Fibroblast of lung (primary cell): Measurements from ENCODE around the gene TPPP3. TPM values are rescaled to one million over a fixed set of nuclear protein-coding genes. Genes with fewer than 3 reads are reported as not detected.

Experiments
- DNase-seq, 2 donors: peaks; one replicate each; pipeline versions ENCODE4 v3.0.0 to v3.0.0-alpha.2; 2010; ENCODE audit warnings: low read depth in 2 of 2
- H2AFZ ChIP-seq: 2 replicates; pipeline ENCODE4 v1.5.1; 2012; ENCODE audit warnings: low read length, control low read depth, inconsistent platforms
- H3K27ac ChIP-seq: 2 replicates; pipeline ENCODE4 v1.5.1; 2011; ENCODE audit warnings: low read length, control low read depth; ENCODE audit not compliant: insufficient read depth
- H3K27me3 ChIP-seq: 2 replicates; pipeline ENCODE4 v1.5.1; 2011; ENCODE audit warnings: mild to moderate bottlenecking, low read length; ENCODE audit not compliant: control insufficient read depth, insufficient read depth
- H3K36me3 ChIP-seq: 2 replicates; pipeline ENCODE4 v1.5.1; 2011; ENCODE audit warnings: low read length; ENCODE audit not compliant: control insufficient read depth, insufficient read depth
- H3K4me1 ChIP-seq: 2 replicates; pipeline ENCODE4 v1.5.1; 2011; ENCODE audit warnings: low read length; ENCODE audit not compliant: control insufficient read depth, insufficient read depth; ENCODE audit errors: extremely low read depth
- H3K4me2 ChIP-seq: 2 replicates; pipeline ENCODE4 v1.5.1; 2011; ENCODE audit warnings: low read length, control low read depth; ENCODE audit not compliant: insufficient read depth; ENCODE audit errors: extremely low read depth
- H3K4me3 ChIP-seq, 4 experiments: fragments of 200-600 bp in 1 of 4; sonication (generic) in 1 of 4; replicated peaks in 1 of 4; 2 replicates each; pipeline ENCODE4 v1.5.1; 2011 to 2016; ENCODE audit warnings: low read length in 4 of 4, low read depth in 3 of 4, mild to moderate bottlenecking in 3 of 4, control low read depth in 2 of 4, inconsistent platforms in 1 of 4, mixed read lengths in 1 of 4; ENCODE audit not compliant: insufficient read depth in 1 of 4; ENCODE audit errors: control extremely low read depth in 1 of 4
- H3K79me2 ChIP-seq: 2 replicates; pipeline ENCODE4 v1.5.1; 2012; ENCODE audit warnings: mild to moderate bottlenecking, low read length, inconsistent platforms; ENCODE audit not compliant: control insufficient read depth, insufficient read depth
- H3K9ac ChIP-seq: 2 replicates; pipeline ENCODE4 v1.5.1; 2011; ENCODE audit warnings: mild to moderate bottlenecking, low read length, control low read depth; ENCODE audit not compliant: insufficient read depth
- H3K9me3 ChIP-seq: 2 replicates; pipeline ENCODE4 v1.5.1; 2012; ENCODE audit warnings: low read depth, low read length; ENCODE audit not compliant: control insufficient read depth, insufficient read depth
- H4K20me1 ChIP-seq: 2 replicates; pipeline ENCODE4 v1.5.1; 2011; ENCODE audit warnings: low read length; ENCODE audit not compliant: control insufficient read depth, insufficient read depth; ENCODE audit errors: extremely low read depth
- EZH2 ChIP-seq: IDR thresholded peaks from 2 replicates; pipeline ENCODE4 v1.5.1; 2012; ENCODE audit warnings: low read length, control low read depth, mild to moderate bottlenecking; ENCODE audit errors: missing control alignments
- polyA plus RNA-seq, 2 donors: library from polyadenylated mRNA; depleted of rRNA in 1 of 2; stranded (reverse) in 1 of 2; unstranded in 1 of 2; fragments of >200 nt; gene quantifications; 2 replicates each; pipeline ENCODE4 v1.2.1, GENCODE V29; 2011 to 2012; ENCODE audit warnings: missing spikeins in 1 of 2
- total RNA-seq: library from RNA; depleted of rRNA; stranded (reverse); fragments of >200 nt; gene quantifications from 2 replicates; pipeline ENCODE4 v1.2.1, GENCODE V29; 2014
- TF ChIP-seq, protein P1 (sequence below), 2 donors: IDR thresholded peaks in 1 of 2; conservative IDR thresholded peaks in 1 of 2; 1 replicate in 1 of 2; 2 replicates in 1 of 2; pipeline ENCODE4 v1.5.1; 2011 to 2012; ENCODE audit warnings: low read length in 2 of 2, control low read depth in 1 of 2, inconsistent platforms in 1 of 2, low read depth in 1 of 2, mild to moderate bottlenecking in 1 of 2

TPPP3 gene
- total and polyA plus RNA-seq, 2 donors (not counting 1 experiment from before 2014, with no cell fraction given): 2.9 to 3.8 TPM

DNA sequence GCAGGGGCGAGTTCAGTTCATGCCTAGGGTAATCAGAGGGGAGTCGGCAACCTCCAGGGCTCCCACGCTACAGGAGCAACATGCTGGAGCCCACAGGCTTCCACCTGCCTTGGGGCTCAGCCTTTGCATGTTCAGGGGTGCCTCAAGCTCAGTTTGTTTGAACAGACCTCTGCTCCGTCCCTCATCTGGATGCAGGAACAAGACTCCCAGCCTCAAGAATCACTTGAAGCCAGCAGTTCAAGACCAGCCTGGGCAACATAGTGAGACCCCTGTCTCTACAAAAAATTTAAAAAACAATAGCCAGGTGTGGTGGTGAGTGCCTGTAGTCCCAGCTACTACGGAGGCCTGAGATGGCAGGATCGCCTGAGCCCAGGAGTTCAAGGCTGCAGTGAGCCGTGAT, 32.7 kb upstream of the TPPP3 start:
- no peaks in the 10 kb centered on the region for H3K9me3 ChIP-seq
- no peaks in the 10 kb centered on the region for H3K79me2 ChIP-seq
- TF ChIP-seq, protein P1, sequence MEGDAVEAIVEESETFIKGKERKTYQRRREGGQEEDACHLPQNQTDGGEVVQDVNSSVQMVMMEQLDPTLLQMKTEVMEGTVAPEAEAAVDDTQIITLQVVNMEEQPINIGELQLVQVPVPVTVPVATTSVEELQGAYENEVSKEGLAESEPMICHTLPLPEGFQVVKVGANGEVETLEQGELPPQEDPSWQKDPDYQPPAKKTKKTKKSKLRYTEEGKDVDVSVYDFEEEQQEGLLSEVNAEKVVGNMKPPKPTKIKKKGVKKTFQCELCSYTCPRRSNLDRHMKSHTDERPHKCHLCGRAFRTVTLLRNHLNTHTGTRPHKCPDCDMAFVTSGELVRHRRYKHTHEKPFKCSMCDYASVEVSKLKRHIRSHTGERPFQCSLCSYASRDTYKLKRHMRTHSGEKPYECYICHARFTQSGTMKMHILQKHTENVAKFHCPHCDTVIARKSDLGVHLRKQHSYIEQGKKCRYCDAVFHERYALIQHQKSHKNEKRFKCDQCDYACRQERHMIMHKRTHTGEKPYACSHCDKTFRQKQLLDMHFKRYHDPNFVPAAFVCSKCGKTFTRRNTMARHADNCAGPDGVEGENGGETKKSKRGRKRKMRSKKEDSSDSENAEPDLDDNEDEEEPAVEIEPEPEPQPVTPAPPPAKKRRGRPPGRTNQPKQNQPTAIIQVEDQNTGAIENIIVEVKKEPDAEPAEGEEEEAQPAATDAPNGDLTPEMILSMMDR (conservative IDR thresholded peaks at IDR 0.05 in 1 of 2, IDR thresholded peaks at IDR 0.05 in 1 of 2; ENCODE audit: low read depth in 1 of 2, low read length in 2 of 2): no peak
- TF ChIP-seq EZH2: peak; percentile 12
- no peak overlapping the region for H2AFZ ChIP-seq
- no peaks in the 10 kb centered on the region for H3K36me3 ChIP-seq
- H3K27ac ChIP-seq: no peak overlapping the region
- no peaks in the 10 kb centered on the region for H3K4me1 ChIP-seq
- H3K9ac ChIP-seq: no peak overlapping the region
- H3K4me2 ChIP-seq: no peak overlapping the region
- no peak for DNase-seq
- peaks cover 34% of the 10 kb centered on the region for H3K27me3 ChIP-seq
- H3K4me3 ChIP-seq: no peak overlapping the region
- no peaks in the 10 kb centered on the region for H4K20me1 ChIP-seq

DNA sequence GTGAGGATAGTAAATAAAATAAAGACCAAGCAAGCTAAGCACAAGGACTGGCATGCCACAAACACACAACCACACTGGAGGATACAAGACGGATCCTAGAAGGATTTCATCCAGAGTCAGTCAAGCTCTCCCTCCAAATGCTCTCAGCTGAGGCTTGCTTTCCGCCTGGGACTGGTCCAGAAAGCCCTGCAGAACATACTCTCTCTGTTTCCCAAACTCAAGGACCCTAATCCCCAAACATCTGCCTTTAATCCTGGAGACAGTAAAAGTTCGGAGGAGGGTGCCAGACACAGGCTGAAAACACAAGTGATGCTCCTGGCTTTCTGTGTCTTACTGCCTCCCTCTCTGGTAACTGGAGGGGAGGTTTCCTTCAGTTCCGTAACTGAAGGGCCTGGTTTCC, 32.3 kb upstream of the TPPP3 start:
- Histone ChIP-seq H3K4me2 (no peak overlapping the region), H3K9ac (no peak overlapping the region)
- TF ChIP-seq, protein P1 (conservative IDR thresholded peaks at IDR 0.05 in 1 of 2, IDR thresholded peaks at IDR 0.05 in 1 of 2; ENCODE audit: low read depth in 1 of 2, low read length in 2 of 2): no peak
- peak; percentile 28 for TF ChIP-seq EZH2

DNA sequence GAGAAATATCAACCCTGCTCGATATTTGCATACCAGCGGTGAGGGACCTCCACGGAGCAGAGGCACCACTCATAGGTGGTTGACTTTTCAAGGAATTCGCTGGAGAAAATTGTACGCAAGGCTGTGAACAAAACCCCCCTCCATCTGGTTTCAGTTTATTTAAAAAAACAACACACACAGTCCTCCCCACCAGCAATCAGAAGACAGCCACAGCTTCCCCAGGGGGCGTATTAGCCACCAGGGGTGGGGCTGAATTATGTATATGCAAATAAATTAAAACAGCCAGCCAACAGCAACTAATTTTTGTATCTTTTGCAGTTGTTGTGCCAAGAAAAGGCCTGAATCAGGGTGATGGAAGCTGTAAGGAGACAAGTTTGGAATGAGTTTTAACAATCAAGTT, 31.8 kb upstream of the TPPP3 start:
- H3K27me3 ChIP-seq: peaks cover 27% of the 10 kb centered on the region
- H3K36me3 ChIP-seq: no peaks in the 10 kb centered on the region
- H3K9me3 ChIP-seq: no peaks in the 10 kb centered on the region
- H3K9ac ChIP-seq: no peak overlapping the region
- H4K20me1 ChIP-seq: no peaks in the 10 kb centered on the region
- no peaks in the 10 kb centered on the region for H3K79me2 ChIP-seq
- no peak overlapping the region for H3K27ac ChIP-seq
- H3K4me2 ChIP-seq: no peak overlapping the region
- DNase-seq: no peak
- H3K4me3 ChIP-seq: no peak overlapping the region
- no peaks in the 10 kb centered on the region for H3K4me1 ChIP-seq
- TF ChIP-seq EZH2: no peak
- TF ChIP-seq, protein P1 (conservative IDR thresholded peaks at IDR 0.05 in 1 of 2, IDR thresholded peaks at IDR 0.05 in 1 of 2; ENCODE audit: low read depth in 1 of 2, low read length in 2 of 2): no peak
- H2AFZ ChIP-seq: no peak overlapping the region

More for the DNA sequence above, 32.3 kb upstream of the TPPP3 start:
- no peaks in the 10 kb centered on the region for H4K20me1 ChIP-seq
- H3K27ac ChIP-seq: no peak overlapping the region
- DNase-seq: no peak
- peaks cover 32% of the 10 kb centered on the region for H3K27me3 ChIP-seq
- H3K4me1 ChIP-seq: no peaks in the 10 kb centered on the region
- no peaks in the 10 kb centered on the region for H3K36me3 ChIP-seq
- no peaks in the 10 kb centered on the region for H3K9me3 ChIP-seq
- no peaks in the 10 kb centered on the region for H3K79me2 ChIP-seq
- H3K4me3 ChIP-seq: no peak overlapping the region
- no peak overlapping the region for H2AFZ ChIP-seq
